Gastrocnemius medialis (tissue), 4 donors: ENCODE measurements around the gene SLC46A1.

Experiments
- POLR2A ChIP-seq, 2 donors: fragments of 450-650 bp; IDR thresholded peaks; one replicate each; pipeline ENCODE4 v1.6.1; 2017; ENCODE audit warnings: antibody characterized with exemption in 2 of 2, mild to moderate bottlenecking in 2 of 2, moderate library complexity in 2 of 2
- TF ChIP-seq, protein P1 (sequence below), 5 experiments: fragments of 450-650 bp in 3 of 5; fragments of 200-600 bp in 2 of 5; sonication (generic) in 2 of 5; IDR thresholded peaks in 4 of 5; conservative IDR thresholded peaks in 1 of 5; 1 replicate in 4 of 5; 2 replicates in 1 of 5; pipeline ENCODE4 v1.5.1; 2016 to 2019; ENCODE audit warnings: antibody characterized with exemption in 5 of 5, mild to moderate bottlenecking in 3 of 5, moderate library complexity in 3 of 5

DNA sequence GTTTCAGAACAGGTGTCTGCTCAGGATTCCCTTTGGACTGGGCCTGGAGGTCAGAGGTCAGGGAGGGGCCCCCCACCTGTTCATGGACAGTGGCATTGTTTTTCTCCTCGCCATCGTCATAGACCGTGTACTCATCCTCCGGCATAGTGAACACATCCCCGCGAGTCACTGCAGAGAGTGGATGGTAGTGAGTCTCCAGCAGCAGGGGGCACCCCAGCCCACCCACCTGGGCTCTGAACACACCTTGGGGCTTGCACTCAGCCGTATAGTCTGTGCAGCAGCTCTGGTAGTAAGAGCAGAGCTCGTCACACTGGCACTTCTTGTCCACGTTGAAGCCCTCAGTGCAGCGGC lies 36.4 kb downstream of the SLC46A1 start:
- TF ChIP-seq, protein P1, sequence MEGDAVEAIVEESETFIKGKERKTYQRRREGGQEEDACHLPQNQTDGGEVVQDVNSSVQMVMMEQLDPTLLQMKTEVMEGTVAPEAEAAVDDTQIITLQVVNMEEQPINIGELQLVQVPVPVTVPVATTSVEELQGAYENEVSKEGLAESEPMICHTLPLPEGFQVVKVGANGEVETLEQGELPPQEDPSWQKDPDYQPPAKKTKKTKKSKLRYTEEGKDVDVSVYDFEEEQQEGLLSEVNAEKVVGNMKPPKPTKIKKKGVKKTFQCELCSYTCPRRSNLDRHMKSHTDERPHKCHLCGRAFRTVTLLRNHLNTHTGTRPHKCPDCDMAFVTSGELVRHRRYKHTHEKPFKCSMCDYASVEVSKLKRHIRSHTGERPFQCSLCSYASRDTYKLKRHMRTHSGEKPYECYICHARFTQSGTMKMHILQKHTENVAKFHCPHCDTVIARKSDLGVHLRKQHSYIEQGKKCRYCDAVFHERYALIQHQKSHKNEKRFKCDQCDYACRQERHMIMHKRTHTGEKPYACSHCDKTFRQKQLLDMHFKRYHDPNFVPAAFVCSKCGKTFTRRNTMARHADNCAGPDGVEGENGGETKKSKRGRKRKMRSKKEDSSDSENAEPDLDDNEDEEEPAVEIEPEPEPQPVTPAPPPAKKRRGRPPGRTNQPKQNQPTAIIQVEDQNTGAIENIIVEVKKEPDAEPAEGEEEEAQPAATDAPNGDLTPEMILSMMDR (IDR thresholded peaks at IDR 0.05 in 4 of 5, conservative IDR thresholded peaks at IDR 0.05 in 1 of 5), result no peak
- TF ChIP-seq POLR2A (IDR thresholded peaks at IDR 0.05), result no peak
